ENCODE results near the gene IQCM.

GRCh38 chr4:149749784-149750183, 65.9 kb downstream of the IQCM start:
- TF ChIP-seq, protein P1, sequence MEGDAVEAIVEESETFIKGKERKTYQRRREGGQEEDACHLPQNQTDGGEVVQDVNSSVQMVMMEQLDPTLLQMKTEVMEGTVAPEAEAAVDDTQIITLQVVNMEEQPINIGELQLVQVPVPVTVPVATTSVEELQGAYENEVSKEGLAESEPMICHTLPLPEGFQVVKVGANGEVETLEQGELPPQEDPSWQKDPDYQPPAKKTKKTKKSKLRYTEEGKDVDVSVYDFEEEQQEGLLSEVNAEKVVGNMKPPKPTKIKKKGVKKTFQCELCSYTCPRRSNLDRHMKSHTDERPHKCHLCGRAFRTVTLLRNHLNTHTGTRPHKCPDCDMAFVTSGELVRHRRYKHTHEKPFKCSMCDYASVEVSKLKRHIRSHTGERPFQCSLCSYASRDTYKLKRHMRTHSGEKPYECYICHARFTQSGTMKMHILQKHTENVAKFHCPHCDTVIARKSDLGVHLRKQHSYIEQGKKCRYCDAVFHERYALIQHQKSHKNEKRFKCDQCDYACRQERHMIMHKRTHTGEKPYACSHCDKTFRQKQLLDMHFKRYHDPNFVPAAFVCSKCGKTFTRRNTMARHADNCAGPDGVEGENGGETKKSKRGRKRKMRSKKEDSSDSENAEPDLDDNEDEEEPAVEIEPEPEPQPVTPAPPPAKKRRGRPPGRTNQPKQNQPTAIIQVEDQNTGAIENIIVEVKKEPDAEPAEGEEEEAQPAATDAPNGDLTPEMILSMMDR (conservative IDR thresholded peaks at IDR 0.05; ENCODE audit: low read depth, low read length), result no peak
- TF ChIP-seq EZH2phosphoT487 (IDR thresholded peaks at IDR 0.05; ENCODE audit: borderline replicate concordance, low read length), result no peak

Measured in PC-3 (cell line).